Fibroblast of skin of scalp (primary cell): ENCODE data around the gene DLGAP4.
"Not testable (repeated sequence)": the region's sequence is repeated elsewhere in the genome, so short reads cannot be mapped to it uniquely, and the experiment has no call there.

ENCODE experiments used
- DNase-seq: peaks from one replicate; pipeline ENCODE4 v3.0.0-alpha.2; 2013

The DLGAP4 gene

GRCh38 chr20:36359668-36360406, 53.7 kb downstream of the DLGAP4 start:
- DNase-seq = no peak

GRCh38 chr20:36360429-36360828, 54.3 kb downstream of the DLGAP4 start:
- DNase-seq = no peak

- DNase-seq = no peak
Measured at GRCh38 chr20:36361406-36361805, 55.3 kb downstream of the DLGAP4 start.

GRCh38 chr20:36362261-36362660, 56.1 kb downstream of the DLGAP4 start:
- no peak for DNase-seq

- DNase-seq = no peak
Measured at GRCh38 chr20:36362978-36363713, 57.0 kb downstream of the DLGAP4 start.

- DNase-seq = no peak
Measured at GRCh38 chr20:36364506-36364905, 58.4 kb downstream of the DLGAP4 start.

- no peak for DNase-seq
Measured at GRCh38 chr20:36366623-36367369, 60.7 kb downstream of the DLGAP4 start.

GRCh38 chr20:36367370-36367745, 61.2 kb downstream of the DLGAP4 start:
- DNase-seq = no peak

GRCh38 chr20:36367907-36368799, 62.0 kb downstream of the DLGAP4 start:
- DNase-seq = no peak

GRCh38 chr20:36368869-36369268, 62.7 kb downstream of the DLGAP4 start:
- no peak for DNase-seq

GRCh38 chr20:36369739-36370138, 63.6 kb downstream of the DLGAP4 start:
- DNase-seq = no peak

- no peak for DNase-seq
Measured at GRCh38 chr20:36370991-36371790, 65.1 kb downstream of the DLGAP4 start.

- no peak for DNase-seq
Measured at GRCh38 chr20:36372666-36373065, 66.5 kb downstream of the DLGAP4 start.

GRCh38 chr20:36373089-36373488, 67.0 kb downstream of the DLGAP4 start:
- no peak for DNase-seq

GRCh38 chr20:36374995-36375394, 68.9 kb downstream of the DLGAP4 start:
- no peak for DNase-seq

GRCh38 chr20:36377348-36378326, 71.5 kb downstream of the DLGAP4 start:
- DNase-seq = no peak

- DNase-seq = no peak
Measured at GRCh38 chr20:36378686-36379085, 72.5 kb downstream of the DLGAP4 start.

GRCh38 chr20:36379914-36380313, 73.8 kb downstream of the DLGAP4 start:
- not testable (repeated sequence) for DNase-seq

GRCh38 chr20:36384022-36384619, 78.0 kb downstream of the DLGAP4 start:
- DNase-seq = peak; percentile 47

GRCh38 chr20:36385503-36385902, 79.4 kb downstream of the DLGAP4 start:
- no peak for DNase-seq
